Measurements from ENCODE around the gene PCDHB7. TPM values are rescaled to one million over a fixed set of nuclear protein-coding genes. Genes with fewer than 3 reads are reported as not detected.
"Not testable (repeated sequence)": the region's sequence is repeated elsewhere in the genome, so short reads cannot be mapped to it uniquely, and the experiment has no call there.

Gene PCDHB7
- total RNA-seq, 1 donor from 2014 or later: 1.5 TPM

DNA sequence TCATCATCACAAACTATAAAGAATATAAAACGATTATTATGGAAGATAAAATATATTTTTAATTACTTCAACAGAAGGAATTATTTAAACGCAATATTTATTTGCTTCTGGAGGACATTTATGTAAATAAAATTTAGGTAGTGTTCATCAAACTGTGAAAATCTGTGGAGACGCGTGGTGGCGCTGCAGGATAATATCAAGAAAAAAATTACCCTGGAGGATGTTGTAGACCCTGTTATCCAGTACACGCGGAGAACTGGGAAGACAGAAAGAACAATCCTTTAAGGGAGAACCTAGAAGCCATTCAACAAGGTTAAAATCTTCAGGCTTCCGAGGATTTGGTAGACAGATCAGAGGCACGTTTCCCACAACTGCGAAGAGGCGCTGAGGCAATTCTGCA, 36.0 kb downstream of the PCDHB7 start, which contains the start of gene PCDHB12:
PCDHB12 (plus strand) TSS at position 242 of the 400 bp plus-strand sequence. CDS start 189 bp downstream, outside the sequence.
- DNase-seq (ENCODE audit: low read depth): no peak

DNA sequence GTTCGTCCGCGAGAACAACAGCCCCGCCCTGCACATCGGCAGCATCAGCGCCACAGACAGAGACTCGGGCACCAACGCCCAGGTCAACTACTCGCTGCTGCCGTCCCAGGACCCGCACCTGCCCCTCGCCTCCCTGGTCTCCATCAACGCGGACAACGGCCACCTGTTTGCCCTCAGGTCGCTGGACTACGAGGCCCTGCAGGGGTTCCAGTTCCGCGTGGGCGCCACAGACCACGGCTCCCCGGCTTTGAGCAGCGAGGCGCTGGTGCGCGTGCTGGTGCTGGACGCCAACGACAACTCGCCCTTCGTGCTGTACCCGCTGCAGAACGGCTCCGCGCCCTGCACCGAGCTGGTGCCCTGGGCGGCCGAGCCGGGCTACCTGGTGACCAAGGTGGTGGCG, 37.8 kb downstream of the PCDHB7 start:
- H3K36me3 ChIP-seq (ENCODE audit: control insufficient read depth, insufficient read depth, low read length); H3K27me3 ChIP-seq (ENCODE audit: control insufficient read depth, insufficient read depth, low read length); DNase-seq (ENCODE audit: low read depth); H3K4me3 ChIP-seq (ENCODE audit: low read depth, low read length): not testable (repeated sequence)

More for the DNA sequence above, 36.0 kb downstream of the PCDHB7 start, which contains the start of gene PCDHB12:
- Histone ChIP-seq H3K4me3 (ENCODE audit: low read depth, low read length) (no peak within 1 kb of the TSS), H3K36me3 (ENCODE audit: control insufficient read depth, insufficient read depth, low read length) (no peaks in the 10 kb centered on the region), H3K27me3 (ENCODE audit: control insufficient read depth, insufficient read depth, low read length) (no peaks in the 10 kb centered on the region)
- TF ChIP-seq, protein P1, sequence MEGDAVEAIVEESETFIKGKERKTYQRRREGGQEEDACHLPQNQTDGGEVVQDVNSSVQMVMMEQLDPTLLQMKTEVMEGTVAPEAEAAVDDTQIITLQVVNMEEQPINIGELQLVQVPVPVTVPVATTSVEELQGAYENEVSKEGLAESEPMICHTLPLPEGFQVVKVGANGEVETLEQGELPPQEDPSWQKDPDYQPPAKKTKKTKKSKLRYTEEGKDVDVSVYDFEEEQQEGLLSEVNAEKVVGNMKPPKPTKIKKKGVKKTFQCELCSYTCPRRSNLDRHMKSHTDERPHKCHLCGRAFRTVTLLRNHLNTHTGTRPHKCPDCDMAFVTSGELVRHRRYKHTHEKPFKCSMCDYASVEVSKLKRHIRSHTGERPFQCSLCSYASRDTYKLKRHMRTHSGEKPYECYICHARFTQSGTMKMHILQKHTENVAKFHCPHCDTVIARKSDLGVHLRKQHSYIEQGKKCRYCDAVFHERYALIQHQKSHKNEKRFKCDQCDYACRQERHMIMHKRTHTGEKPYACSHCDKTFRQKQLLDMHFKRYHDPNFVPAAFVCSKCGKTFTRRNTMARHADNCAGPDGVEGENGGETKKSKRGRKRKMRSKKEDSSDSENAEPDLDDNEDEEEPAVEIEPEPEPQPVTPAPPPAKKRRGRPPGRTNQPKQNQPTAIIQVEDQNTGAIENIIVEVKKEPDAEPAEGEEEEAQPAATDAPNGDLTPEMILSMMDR (IDR thresholded peaks at IDR 0.05; ENCODE audit: insufficient read depth, low read length, poor library complexity, severe bottlenecking): no peak

DNA sequence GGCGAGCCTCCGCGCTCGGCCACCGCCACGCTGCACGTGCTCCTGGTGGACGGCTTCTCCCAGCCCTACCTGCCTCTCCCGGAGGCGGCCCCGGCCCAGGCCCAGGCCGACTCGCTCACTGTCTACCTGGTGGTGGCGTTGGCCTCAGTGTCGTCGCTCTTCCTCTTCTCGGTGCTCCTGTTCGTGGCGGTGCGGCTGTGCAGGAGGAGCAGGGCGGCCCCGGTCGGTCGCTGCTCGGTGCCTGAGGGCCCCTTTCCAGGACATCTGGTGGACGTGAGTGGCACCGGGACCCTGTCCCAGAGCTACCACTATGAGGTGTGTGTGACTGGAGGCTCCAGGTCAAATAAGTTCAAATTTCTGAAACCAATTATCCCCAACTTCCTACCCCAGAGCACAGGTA, 38.4 kb downstream of the PCDHB7 start:
- not testable (repeated sequence) for H3K36me3 ChIP-seq (ENCODE audit: control insufficient read depth, insufficient read depth, low read length); DNase-seq (ENCODE audit: low read depth); H3K4me3 ChIP-seq (ENCODE audit: low read depth, low read length); H3K27me3 ChIP-seq (ENCODE audit: control insufficient read depth, insufficient read depth, low read length)

DNA sequence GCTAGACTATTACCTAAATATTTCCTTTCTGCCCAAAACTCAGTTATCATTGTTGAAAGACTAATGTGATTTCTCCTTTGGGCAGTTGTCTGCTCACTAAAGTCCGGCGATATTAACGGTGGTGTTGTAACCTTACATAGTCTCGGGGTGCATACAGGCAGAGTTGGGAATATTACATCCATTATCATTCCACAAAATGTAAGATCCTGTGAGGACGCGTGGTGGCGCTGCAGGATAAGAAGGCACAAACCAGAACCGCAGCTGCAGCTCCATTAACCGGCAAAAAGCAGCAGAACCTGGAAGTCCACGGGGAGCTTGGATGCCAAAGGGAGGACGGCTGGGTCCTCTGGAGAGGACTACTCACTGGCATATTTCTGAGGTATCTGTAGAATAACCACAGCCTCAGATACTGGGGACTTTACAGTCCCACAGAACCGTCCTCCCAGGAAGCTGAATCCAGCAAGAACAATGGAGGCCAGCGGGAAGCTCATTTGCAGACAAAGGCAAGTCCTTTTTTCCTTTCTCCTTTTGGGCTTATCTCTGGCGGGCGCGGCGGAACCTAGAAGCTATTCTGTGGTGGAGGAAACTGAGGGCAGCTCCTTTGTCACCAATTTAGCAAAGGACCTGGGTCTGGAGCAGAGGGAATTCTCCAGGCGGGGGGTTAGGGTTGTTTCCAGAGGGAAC, 41.4 kb downstream of the PCDHB7 start, which contains the start of gene PCDHB13:
PCDHB13 (plus strand) TSS at position 264 of the 684 bp plus-strand sequence; CDS start at position 469, 205 bp downstream.
- H3K27me3 ChIP-seq (ENCODE audit: control insufficient read depth, insufficient read depth, low read length); DNase-seq (ENCODE audit: low read depth); H3K36me3 ChIP-seq (ENCODE audit: control insufficient read depth, insufficient read depth, low read length); H3K4me3 ChIP-seq (ENCODE audit: low read depth, low read length): not testable (repeated sequence)

DNA sequence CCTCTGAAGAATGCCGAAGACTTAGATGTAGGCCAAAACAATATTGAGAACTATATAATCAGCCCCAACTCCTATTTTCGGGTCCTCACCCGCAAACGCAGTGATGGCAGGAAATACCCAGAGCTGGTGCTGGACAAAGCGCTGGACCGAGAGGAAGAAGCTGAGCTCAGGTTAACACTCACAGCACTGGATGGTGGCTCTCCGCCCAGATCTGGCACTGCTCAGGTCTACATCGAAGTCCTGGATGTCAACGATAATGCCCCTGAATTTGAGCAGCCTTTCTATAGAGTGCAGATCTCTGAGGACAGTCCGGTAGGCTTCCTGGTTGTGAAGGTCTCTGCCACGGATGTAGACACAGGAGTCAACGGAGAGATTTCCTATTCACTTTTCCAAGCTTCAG, 42.1 kb downstream of the PCDHB7 start:
- H3K4me3 ChIP-seq (ENCODE audit: low read depth, low read length); H3K36me3 ChIP-seq (ENCODE audit: control insufficient read depth, insufficient read depth, low read length); DNase-seq (ENCODE audit: low read depth); H3K27me3 ChIP-seq (ENCODE audit: control insufficient read depth, insufficient read depth, low read length): not testable (repeated sequence)

DNA sequence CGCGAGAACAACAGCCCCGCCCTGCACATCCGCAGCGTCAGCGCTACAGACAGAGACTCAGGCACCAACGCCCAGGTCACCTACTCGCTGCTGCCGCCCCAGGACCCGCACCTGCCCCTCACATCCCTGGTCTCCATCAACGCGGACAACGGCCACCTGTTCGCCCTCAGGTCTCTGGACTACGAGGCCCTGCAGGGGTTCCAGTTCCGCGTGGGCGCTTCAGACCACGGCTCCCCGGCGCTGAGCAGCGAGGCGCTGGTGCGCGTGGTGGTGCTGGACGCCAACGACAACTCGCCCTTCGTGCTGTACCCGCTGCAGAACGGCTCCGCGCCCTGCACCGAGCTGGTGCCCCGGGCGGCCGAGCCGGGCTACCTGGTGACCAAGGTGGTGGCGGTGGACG, 43.1 kb downstream of the PCDHB7 start:
- DNase-seq (ENCODE audit: low read depth); H3K36me3 ChIP-seq (ENCODE audit: control insufficient read depth, insufficient read depth, low read length); H3K27me3 ChIP-seq (ENCODE audit: control insufficient read depth, insufficient read depth, low read length); H3K4me3 ChIP-seq (ENCODE audit: low read depth, low read length): not testable (repeated sequence)

DNA sequence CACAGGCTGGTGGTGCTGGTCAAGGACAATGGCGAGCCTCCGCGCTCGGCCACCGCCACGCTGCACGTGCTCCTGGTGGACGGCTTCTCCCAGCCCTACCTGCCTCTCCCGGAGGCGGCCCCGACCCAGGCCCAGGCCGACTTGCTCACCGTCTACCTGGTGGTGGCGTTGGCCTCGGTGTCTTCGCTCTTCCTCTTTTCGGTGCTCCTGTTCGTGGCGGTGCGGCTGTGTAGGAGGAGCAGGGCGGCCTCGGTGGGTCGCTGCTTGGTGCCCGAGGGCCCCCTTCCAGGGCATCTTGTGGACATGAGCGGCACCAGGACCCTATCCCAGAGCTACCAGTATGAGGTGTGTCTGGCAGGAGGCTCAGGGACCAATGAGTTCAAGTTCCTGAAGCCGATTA, 43.6 kb downstream of the PCDHB7 start:
- H3K36me3 ChIP-seq (ENCODE audit: control insufficient read depth, insufficient read depth, low read length); H3K4me3 ChIP-seq (ENCODE audit: low read depth, low read length); H3K27me3 ChIP-seq (ENCODE audit: control insufficient read depth, insufficient read depth, low read length); DNase-seq (ENCODE audit: low read depth): not testable (repeated sequence)

DNA sequence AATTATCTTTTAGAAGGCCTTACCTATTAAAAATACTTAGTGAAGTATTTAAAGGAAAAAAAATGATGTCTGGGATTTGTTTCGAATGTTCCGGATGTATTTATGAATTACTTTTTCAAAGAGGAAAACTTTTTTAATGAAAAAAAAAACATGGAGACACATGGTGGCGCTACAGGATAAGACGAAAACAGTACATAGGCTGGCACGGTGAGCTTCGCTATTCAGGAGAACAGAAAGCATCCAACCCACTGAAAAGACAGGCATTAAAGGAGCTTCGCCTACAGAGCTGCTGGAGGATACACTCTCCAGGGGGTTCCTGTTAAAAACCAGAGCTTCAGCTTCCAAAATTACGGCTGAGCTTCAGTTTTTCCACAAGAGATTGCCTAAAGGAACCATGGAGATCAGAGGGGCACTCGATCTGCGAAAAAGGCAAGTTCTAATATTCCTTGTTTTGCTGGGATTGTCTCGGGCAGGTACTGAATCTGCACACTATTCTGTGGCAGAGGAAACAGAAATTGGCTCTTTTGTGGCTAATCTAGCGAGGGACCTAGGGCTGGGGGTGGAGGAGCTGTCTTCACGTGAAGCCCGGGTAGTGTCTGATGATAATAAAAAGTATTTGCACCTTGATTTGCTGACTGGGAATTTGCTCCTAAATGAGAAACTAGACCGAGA, 50.8 kb downstream of the PCDHB7 start, which contains the start of gene PCDHB14:
PCDHB14 (plus strand) TSS at position 232 of the 672 bp plus-strand sequence; CDS start at position 395, 163 bp downstream.
- Histone ChIP-seq H3K36me3 (ENCODE audit: control insufficient read depth, insufficient read depth, low read length) (no peaks in the 10 kb centered on the region), H3K4me3 (ENCODE audit: low read depth, low read length) (no peak within 1 kb of the TSS), H3K27me3 (ENCODE audit: control insufficient read depth, insufficient read depth, low read length) (no peaks in the 10 kb centered on the region)
- DNase-seq (ENCODE audit: low read depth): no peak
- TF ChIP-seq, protein P1 (IDR thresholded peaks at IDR 0.05; ENCODE audit: insufficient read depth, low read length, poor library complexity, severe bottlenecking): no peak

DNA sequence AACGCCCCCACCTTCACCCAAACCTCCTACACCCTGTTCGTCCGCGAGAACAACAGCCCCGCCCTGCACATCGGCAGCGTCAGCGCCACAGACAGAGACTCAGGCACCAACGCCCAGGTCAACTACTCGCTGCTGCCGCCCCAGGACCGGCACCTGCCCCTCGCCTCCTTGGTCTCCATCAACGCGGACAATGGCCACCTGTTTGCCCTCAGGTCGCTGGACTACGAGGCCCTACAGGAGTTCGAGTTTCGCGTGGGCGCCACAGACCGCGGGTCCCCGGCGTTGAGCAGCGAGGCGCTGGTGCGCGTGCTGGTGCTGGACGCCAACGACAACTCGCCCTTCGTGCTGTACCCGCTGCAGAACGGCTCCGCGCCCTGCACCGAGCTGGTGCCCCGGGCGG, 52.4 kb downstream of the PCDHB7 start:
- H3K4me3 ChIP-seq (ENCODE audit: low read depth, low read length); H3K27me3 ChIP-seq (ENCODE audit: control insufficient read depth, insufficient read depth, low read length); DNase-seq (ENCODE audit: low read depth); H3K36me3 ChIP-seq (ENCODE audit: control insufficient read depth, insufficient read depth, low read length): not testable (repeated sequence)

DNA sequence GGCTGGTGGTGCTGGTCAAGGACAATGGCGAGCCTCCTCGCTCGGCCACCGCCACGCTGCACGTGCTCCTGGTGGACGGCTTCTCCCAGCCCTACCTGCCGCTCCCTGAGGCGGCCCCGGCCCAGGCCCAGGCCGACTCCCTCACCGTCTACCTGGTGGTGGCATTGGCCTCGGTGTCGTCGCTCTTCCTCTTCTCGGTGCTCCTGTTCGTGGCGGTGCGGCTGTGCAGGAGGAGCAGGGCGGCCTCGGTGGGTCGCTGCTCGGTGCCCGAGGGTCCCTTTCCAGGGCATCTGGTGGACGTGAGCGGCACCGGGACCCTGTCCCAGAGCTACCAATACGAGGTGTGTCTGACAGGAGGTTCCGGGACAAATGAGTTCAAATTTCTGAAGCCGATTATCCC, 53.0 kb downstream of the PCDHB7 start:
- H3K4me3 ChIP-seq (ENCODE audit: low read depth, low read length); H3K36me3 ChIP-seq (ENCODE audit: control insufficient read depth, insufficient read depth, low read length); H3K27me3 ChIP-seq (ENCODE audit: control insufficient read depth, insufficient read depth, low read length); DNase-seq (ENCODE audit: low read depth): not testable (repeated sequence)

Measured in kidney epithelial cell (primary cell).